Measurements from ENCODE around the gene RNF223. TPM values are rescaled to one million over a fixed set of nuclear protein-coding genes. Genes with fewer than 3 reads are reported as not detected.

The RNF223 gene
- total and polyA plus RNA-seq, 2 of the 13 experiments (the other 11 are each of a cell fraction or from before 2014, with no cell fraction given) = 0.03 TPM; not detected in 1

DNA sequence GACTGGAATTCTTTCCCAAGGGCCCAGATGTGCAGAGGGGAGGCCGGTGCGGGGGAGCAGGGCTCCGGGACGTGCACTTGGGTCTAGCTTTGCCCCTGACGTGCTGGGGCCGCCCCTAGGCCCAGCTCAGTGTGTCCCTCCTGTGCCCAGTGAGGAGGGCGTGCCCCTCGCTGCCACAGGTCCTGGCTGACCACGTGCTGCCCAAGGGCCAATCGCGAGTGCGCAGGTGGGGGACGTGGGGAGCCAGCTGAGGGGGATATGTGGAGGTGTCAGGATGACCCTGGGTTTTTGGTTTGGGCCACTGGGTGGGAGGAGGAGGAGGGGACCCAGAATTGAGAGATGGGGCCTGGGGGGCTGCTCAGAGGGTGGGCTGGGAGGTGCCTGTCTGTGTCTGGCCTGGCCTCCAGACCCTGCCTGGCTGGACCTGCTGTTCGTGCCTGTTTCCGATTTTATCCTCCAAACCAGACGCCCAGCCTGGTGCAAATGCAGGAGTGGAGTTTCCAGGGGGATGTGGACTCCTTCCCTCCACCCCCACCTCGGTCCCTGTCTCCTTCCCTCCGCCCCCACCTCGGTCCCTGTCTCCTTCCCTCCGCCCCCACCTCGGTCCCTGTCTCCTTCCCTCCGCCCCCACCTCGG lies 6.1 kb upstream of the RNF223 start (continued):
- TF ChIP-seq, protein P1, sequence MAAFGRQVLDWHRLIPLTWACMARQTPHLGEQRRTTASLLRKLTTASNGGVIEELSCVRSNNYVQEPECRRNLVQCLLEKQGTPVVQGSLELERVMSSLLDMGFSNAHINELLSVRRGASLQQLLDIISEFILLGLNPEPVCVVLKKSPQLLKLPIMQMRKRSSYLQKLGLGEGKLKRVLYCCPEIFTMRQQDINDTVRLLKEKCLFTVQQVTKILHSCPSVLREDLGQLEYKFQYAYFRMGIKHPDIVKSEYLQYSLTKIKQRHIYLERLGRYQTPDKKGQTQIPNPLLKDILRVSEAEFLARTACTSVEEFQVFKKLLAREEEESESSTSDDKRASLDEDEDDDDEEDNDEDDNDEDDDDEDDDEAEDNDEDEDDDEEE (CRISPR knock-in tag; IDR thresholded peaks at IDR 0.05) = no peak
- TF ChIP-seq, protein P2, sequence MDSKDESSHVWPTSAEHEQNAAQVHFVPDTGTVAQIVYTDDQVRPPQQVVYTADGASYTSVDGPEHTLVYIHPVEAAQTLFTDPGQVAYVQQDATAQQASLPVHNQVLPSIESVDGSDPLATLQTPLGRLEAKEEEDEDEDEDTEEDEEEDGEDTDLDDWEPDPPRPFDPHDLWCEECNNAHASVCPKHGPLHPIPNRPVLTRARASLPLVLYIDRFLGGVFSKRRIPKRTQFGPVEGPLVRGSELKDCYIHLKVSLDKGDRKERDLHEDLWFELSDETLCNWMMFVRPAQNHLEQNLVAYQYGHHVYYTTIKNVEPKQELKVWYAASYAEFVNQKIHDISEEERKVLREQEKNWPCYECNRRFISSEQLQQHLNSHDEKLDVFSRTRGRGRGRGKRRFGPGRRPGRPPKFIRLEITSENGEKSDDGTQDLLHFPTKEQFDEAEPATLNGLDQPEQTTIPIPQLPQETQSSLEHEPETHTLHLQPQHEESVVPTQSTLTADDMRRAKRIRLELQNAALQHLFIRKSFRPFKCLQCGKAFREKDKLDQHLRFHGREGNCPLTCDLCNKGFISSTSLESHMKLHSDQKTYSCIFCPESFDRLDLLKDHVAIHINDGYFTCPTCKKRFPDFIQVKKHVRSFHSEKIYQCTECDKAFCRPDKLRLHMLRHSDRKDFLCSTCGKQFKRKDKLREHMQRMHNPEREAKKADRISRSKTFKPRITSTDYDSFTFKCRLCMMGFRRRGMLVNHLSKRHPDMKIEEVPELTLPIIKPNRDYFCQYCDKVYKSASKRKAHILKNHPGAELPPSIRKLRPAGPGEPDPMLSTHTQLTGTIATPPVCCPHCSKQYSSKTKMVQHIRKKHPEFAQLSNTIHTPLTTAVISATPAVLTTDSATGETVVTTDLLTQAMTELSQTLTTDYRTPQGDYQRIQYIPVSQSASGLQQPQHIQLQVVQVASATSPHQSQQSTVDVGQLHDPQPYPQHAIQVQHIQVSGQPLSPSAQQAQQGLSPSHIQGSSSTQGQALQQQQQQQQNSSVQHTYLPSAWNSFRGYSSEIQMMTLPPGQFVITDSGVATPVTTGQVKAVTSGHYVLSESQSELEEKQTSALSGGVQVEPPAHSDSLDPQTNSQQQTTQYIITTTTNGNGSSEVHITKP (CRISPR knock-in tag; IDR thresholded peaks at IDR 0.05; ENCODE audit: low read depth) = no peak
- no peak for TF ChIP-seq ZNF83 (CRISPR knock-in tag; IDR thresholded peaks at IDR 0.05; ENCODE audit: borderline replicate concordance)
- no peak for TF ChIP-seq MBNL3 (CRISPR knock-in tag; conservative IDR thresholded peaks at IDR 0.05)
- TF ChIP-seq FOXC1 (CRISPR knock-in tag; IDR thresholded peaks at IDR 0.05; ENCODE audit: borderline replicate concordance) = 0 out of 2 replicates have a peak, but pooled peaks have one; percentile 1
- TF ChIP-seq CBX1 (IDR thresholded peaks at IDR 0.05; ENCODE audit: low read depth) = no peak
- no peak for TF ChIP-seq EP300 (IDR thresholded peaks at IDR 0.05; ENCODE audit: low read depth in 2 of 2, low read length in 2 of 2)
- no peak for TF ChIP-seq EP300 (CRISPR knock-in tag; IDR thresholded peaks at IDR 0.05; ENCODE audit: borderline replicate concordance)
- no peak for TF ChIP-seq ZNF207 (IDR thresholded peaks at IDR 0.05; ENCODE audit: borderline replicate concordance)
- TF ChIP-seq HCFC1 (IDR thresholded peaks at IDR 0.05; ENCODE audit: low read depth, low read length) = no peak
- peak; percentile 67 for TF ChIP-seq POLR2AphosphoS5 (IDR thresholded peaks at IDR 0.05; ENCODE audit: low read depth, low read length)
- no peak for TF ChIP-seq BRD4 (CRISPR knock-in tag; IDR thresholded peaks at IDR 0.05)
- no peak for TF ChIP-seq MIXL1 (CRISPR knock-in tag; IDR thresholded peaks at IDR 0.05)
- peak; percentile 71 for TF ChIP-seq NFYB (CRISPR knock-in tag; IDR thresholded peaks at IDR 0.05)
- no peak for TF ChIP-seq GATA4 (IDR thresholded peaks at IDR 0.05; ENCODE audit: borderline replicate concordance, low read depth)
- TF ChIP-seq ZC3H13 (CRISPR knock-in tag; IDR thresholded peaks at IDR 0.05) = peak; percentile 83
- TF ChIP-seq PRDM15 (CRISPR knock-in tag; IDR thresholded peaks at IDR 0.05) = peak; percentile 59; the same call in 1 of the 2 replicates
- no peak for TF ChIP-seq ZNF724P (CRISPR knock-in tag; IDR thresholded peaks at IDR 0.05; ENCODE audit: borderline replicate concordance)
- TF ChIP-seq E2F1 (CRISPR knock-in tag; IDR thresholded peaks at IDR 0.05) = no peak
- no peak for TF ChIP-seq ELF3 (CRISPR knock-in tag; IDR thresholded peaks at IDR 0.05)

Data from HepG2 (cell line).